ENCODE data around the gene FGF10.

FGF10 gene

DNA sequence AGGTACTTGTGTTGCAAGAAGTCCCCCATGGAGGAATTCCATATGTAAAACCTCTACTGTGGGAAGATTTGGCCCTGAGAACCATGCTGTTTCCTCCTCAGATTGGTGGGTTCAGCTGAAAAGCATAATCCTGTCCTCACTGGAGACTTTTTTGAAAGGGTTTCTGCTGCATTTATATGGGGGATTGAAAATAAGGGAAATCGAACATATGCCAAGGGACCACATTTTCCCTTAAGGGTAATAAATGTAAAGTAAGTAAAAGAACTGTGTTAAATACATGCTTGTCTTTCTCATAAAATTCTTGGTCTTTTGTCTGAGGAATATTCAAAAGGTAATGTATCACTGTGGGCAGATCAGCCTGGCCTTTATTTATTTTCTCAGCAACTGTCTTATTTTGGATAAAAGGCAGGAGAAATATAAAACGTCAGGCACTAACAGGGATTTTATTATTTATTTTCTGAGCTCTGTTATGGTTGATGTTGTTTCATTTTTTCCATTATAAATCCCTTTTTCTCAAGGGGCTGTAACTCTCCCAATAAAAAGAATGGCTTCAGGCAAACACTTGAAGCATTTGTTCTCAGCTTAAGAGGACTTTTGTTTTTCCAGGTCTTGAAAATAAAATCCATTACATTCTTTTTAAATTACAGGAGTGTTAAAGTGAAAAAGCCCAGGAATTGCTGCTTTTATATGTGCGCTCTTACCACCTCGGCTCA, 131.4 kb downstream of the FGF10 start:
- DNase-seq (ENCODE audit: low read depth in 3 of 3): no peak

DNA sequence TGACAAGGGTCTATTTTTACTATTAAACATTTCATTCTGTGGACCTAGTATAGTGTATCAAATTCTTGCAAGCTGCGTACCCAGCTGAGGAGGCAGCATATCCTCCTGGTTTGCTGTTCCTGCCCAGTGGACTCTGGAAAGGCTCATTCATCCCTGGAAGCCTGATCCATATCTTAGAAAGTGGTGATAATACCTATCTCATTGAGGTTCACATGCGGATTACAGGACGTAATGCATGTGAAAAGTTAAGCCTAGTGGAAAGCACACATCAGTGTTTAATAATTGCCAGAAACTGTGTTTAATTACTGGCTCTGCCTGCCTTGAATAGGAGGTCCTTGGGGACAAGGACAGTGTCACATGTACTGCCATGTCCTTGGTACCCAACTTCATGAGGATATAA, 132.0 kb downstream of the FGF10 start:
- no peak for DNase-seq (ENCODE audit: low read depth in 3 of 3)
